HG02973 (cell line): Measurements from ENCODE around the gene LAMA2.
"Not testable (repeated sequence)": the region's sequence is repeated elsewhere in the genome, so short reads cannot be mapped to it uniquely, and the experiment has no call there.

ENCODE experiments used
- ATAC-seq: cut with Tn5 transposase; IDR thresholded peaks from one replicate; pipeline ENCODE4 v1.9.1; 2021; ENCODE audit warnings: moderate library complexity; ENCODE audit not compliant: unreplicated experiment

The LAMA2 gene

DNA sequence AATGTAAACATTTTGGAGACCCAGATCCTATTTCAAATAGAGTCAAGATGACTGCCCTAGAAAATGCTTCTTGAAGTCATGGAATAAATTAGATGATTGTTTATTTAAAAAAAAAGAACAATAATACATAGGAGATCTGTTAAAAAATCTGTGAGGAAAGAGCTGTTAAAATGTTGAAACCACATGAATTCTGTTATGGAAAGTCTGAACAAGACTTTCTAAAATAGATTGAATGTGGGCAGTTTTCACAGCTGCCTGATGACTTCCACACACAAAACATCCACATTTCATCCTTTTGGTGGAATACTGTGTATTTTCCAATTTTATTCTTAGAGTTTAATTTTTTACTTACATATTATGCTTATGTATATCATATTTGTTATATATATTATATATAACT is 186.1 kb downstream of the LAMA2 start:
- ATAC-seq, result no peak

DNA sequence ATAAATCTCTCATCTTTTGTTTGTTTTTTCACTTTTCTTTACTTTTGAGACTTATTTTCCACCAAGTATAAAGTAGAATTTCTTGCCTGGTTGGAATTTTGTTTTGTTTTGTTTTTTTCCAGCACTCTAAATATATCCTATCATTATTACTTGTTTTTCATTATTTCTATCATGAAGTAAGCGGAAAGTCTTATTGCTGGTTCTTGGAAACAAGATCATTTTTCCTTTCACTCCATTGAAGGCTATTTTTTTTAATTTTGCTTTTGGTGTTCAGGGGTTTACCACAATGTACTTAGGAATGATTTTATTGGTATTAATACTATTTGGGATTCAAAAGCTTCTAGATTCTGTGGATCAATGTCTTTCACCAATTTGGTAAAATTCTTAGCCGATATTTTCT is 190.1 kb downstream of the LAMA2 start:
- no peak for ATAC-seq

GRCh38 chr6:129073691-129074395 is 190.9 kb downstream of the LAMA2 start:
- ATAC-seq, result no peak

DNA sequence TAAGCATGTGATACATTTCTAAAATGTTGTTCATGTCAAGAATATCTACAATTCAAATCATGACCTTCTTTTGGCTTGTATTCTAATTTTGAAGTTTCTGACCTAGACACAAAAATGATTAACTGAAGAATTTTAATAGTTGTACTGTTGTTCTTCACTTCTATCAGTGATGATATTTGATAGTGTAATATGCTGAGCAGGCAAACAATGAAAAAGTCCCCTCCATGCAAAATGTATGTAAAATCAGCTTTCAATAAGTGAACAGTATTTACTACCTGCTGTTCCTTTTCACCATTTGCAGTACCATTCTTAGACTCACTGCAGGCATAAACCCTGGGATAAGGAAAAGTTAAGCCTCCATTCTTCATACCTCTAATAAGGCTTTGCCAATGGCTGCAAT is 201.5 kb downstream of the LAMA2 start:
- no peak for ATAC-seq

- ATAC-seq, result not testable (repeated sequence)
Observed at GRCh38 chr6:129088481-129088880, 205.5 kb downstream of the LAMA2 start.

GRCh38 chr6:129089357-129089756 is 206.4 kb downstream of the LAMA2 start:
- ATAC-seq, result no peak

DNA sequence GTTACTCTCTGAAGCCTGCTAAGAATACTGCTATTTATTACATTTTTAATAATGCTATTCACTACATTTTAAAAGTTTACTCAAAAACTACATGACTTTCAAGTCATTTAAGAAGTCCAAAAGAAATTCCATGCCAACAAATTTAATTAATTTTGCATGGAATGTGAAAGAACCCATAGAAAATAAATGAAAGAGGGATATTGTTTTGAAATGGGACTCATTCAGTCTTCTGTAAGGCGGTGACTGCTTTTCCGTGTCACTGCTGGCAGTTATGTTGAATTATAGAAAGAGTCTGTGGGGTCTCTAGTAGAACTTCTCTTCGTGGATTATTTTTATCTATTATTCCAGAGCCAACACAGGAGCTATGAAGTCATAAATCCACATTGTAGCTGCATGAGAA is 211.2 kb downstream of the LAMA2 start:
- no peak for ATAC-seq

GRCh38 chr6:129096651-129097290 is 213.8 kb downstream of the LAMA2 start:
- no peak for ATAC-seq

- no peak for ATAC-seq
Observed at GRCh38 chr6:129098061-129098553, 215.2 kb downstream of the LAMA2 start.

DNA sequence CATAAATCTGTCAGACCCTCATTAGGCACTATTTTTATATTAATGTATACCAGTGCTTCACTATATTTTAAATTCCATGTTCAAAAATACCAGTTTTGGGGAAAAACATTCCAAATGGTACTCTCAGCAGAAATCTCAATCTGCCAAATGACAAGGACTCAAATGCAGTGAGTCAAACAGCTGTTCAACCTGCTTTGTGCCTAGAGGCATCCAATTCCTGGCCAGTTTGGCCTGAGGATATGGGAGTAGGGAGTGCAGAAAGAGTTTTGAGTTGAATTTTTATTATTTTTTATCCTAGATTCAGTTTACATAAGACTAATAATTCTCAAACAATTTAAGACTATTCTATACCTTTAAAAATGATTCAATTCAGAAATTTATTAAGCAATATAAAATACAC is 216.8 kb downstream of the LAMA2 start:
- no peak for ATAC-seq

GRCh38 chr6:129100164-129100563 is 217.2 kb downstream of the LAMA2 start:
- no peak for ATAC-seq

- ATAC-seq, result no peak
Observed at GRCh38 chr6:129102741-129103140, 219.8 kb downstream of the LAMA2 start.

DNA sequence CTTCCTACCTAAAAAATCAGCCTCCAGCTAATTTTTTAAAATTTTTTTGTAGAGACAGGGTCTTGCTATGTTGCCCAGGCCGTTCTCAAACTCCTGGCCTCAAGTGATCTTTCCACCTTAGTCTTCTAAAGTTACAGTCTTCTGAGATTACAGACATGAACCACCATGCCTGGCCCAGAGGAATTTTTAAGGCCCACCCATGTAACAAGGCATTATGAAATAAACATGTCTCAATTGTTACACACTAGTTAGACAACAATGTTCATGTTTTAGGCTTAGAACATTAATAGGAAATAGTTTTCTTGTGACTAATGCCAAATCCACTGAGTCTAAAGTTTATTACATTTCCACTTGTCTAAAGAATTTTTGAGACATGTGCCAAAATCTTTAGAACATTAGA is 221.2 kb downstream of the LAMA2 start:
- ATAC-seq, result no peak

- ATAC-seq, result no peak
Observed at GRCh38 chr6:129104560-129104959, 221.6 kb downstream of the LAMA2 start.

DNA sequence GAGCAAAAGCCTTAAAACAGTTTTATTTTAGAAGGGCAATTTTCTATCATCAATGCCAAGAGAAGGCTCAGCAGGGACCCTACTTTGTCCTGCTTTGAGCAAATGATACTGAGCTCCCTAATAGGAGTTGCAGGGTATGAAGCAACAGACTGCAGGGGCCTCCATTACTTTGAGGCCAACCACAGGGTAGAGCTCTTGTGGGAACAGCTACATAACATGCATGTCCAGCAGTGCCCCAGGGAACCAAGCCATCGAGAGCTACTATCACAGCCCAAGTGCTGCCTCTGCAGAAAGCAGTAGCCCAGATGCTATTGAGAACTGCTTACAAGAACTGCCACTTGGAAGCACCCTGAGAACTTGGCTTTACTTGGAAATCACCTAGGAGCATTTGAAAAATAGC is 222.1 kb downstream of the LAMA2 start:
- no peak for ATAC-seq

- no peak for ATAC-seq
Observed at GRCh38 chr6:129105793-129106192, 222.9 kb downstream of the LAMA2 start.

DNA sequence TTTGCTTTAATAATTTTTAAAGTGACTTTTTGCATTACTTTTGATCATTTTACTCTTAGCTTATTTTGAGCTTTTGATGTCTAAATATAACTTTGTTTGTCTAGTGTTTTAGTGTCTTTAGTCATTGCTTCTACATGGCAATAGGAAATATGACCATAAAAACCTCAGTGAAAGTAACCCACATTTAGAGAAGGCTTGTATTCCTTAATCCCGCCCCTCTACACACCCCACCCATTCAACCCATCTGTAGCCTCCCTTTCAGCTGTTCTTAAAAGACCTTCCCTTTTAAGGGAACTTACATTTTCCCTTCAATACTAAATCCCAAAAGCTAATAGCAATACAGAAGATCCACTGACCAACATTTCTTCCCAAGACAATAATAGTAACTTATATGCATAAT is 225.4 kb downstream of the LAMA2 start:
- no peak for ATAC-seq

- ATAC-seq, result no peak
Observed at GRCh38 chr6:129110690-129111343, 227.9 kb downstream of the LAMA2 start.

DNA sequence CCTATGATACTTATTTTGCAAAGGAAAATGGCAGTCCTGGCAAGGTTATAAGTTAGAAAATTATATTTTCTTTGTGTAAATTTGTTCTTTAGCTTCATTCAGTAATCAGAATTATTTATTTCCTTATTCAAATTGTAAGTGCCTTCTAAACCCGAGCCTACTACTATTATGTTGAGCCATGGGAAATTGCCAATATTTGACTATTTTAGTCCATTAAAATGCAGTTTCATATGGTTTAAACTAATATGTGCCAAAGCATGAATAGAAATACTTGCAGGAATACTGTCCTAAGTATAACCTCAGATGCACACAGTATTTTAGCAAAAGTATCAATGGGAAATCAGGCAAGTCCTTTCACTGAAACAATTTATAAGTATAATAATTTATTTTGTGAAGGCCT is 228.4 kb downstream of the LAMA2 start:
- ATAC-seq, result no peak

- no peak for ATAC-seq
Observed at GRCh38 chr6:129111853-129112252, 228.9 kb downstream of the LAMA2 start.

- no peak for ATAC-seq
Observed at GRCh38 chr6:129112591-129112990, 229.7 kb downstream of the LAMA2 start.

DNA sequence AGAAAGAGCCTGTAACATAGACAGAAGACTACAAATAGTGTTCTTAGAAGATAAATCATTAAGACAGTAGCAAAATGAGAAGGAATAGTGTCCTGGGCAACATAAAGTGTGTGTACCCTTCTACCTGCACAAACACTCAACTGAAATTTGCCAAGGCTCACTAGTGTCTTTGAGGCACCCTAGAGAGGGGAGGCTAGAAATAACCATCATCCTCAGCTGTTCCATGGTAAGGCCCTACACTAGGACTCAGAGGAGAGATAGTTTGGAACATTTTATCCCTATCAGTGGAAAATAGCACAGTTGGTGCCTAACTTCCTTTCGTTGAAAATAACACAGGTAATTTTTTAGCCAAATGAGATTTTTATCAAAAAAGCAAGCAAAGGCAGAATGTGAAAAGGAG is 230.7 kb downstream of the LAMA2 start:
- no peak for ATAC-seq
